GM19099 (cell line): Measurements from ENCODE around the gene MRPS7.

Source experiments
- POLR2A ChIP-seq: IDR thresholded peaks from 3 replicates; pipeline ENCODE4 v1.6.1; 2011; ENCODE audit warnings: low read depth; ENCODE audit not compliant: insufficient read length; ENCODE audit errors: extremely low read depth

MRPS7 gene

DNA sequence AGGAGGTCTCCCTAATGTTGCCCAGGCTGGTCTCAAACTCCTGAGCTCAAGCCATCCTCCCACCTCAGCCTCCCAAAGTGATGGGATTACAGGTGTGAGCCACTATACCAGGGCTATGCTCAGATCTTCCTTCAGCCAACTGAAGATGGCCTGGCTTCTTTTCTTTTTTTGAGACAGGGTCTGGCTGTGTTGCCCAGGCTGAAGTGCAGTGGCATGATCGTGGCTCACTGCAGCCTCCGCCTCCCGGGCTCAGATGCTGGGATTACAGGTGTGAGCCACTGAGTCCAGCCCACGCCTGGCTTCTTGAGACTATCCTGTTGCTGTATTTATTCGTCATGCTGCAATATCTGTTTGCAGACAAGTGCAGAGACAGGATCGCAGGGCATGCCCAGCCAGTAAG is 23.4 kb downstream of the MRPS7 start:
- no peak for TF ChIP-seq POLR2A

DNA sequence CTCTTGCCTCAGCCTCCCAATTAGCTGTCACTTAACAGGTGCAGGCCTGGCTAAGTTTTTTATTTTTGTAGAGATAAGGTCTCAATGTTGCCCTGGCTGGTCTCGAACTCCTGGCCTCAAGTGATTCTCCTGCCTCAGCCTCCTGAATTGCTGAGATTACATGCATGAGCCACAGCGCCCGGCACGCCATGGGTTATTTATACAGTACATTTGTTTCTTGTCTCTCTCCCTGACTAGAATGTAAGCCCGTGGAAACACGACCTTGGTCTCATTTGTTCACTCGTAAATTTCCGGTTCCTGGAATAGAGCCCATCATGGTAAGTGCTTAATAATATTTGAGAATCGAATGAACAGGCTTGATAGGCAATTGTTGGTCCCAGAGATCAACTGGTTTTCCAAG is 25.5 kb downstream of the MRPS7 start:
- TF ChIP-seq POLR2A, result no peak

DNA sequence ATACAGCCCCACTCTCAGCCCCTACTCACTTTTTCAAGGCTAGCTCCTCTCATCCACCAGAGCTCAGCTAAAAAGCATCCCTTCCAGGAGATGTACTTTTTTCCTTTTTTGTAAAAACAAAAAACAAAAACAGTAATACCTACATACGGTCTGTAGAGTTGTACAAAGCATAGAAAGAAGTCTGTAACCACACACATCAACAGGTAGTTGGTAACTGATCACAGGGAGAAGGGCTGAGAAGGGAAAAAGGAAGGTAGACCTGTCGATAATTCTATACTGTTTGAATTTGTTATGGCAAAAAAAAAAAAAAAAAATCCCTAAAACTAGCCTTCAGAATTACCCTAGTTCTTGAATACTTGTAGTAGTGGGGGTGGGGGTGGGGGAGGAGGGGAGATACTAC is 26.7 kb downstream of the MRPS7 start:
- no peak for TF ChIP-seq POLR2A

DNA sequence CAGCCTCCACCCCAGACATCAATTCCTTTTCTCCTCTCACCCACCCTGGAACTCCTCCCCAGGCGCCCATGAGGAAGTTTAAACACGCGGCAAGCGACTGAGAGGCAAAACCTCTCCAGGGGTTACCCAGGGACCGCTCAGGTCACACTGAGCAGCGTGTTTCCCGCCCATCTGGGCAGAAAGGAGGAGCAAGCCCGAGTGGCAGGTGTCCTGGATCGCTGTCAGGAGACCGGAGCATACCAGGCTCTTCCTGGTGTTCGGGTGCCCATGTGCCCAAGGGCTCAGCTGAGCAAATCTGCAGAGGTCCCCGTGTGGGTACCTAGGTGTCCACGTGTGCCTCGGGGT is 27.1 kb downstream of the MRPS7 start:
- TF ChIP-seq POLR2A, result no peak

DNA sequence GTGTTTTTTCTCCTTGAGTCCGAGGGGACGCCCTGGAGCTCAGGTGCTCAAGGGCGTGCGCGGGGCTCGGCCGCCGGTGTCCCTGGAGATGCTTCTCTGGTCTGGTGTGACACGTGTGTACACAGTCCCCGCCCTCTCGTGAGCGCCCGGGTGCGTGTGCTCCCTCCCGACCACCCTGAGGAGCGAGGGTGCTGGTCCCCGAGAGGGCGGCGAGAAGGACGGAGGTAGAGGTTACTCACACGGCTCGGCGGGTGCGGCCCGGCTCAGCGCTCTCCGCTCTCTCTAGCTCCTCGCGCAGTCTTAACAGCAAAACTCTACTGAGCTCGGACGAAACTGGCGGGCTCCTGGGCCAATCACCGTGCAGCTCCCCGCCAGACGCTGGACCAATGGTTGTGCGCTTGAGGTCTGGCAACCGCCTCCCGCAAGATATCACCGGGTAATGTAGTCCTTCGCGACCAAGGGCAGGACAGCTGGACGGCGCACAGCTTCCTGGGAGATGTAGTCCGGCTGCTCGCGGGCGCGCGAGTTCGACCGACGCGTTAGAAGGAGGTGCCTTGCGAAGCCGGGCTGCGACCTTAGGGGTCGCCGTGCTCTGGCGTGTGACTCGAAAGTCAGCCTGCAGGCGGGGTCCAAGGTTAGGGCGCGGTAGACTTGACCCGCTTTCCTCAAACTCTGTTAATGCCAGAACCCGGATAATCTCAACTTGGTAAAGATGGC is 27.6 kb downstream of the MRPS7 start, which contains the start of gene SLC25A19:
TSS of gene SLC25A19 (minus strand) at position 319 of the 717 bp plus-strand sequence. CDS start 2,669 bp downstream, outside the sequence.
- peak; percentile 89 for TF ChIP-seq POLR2A

DNA sequence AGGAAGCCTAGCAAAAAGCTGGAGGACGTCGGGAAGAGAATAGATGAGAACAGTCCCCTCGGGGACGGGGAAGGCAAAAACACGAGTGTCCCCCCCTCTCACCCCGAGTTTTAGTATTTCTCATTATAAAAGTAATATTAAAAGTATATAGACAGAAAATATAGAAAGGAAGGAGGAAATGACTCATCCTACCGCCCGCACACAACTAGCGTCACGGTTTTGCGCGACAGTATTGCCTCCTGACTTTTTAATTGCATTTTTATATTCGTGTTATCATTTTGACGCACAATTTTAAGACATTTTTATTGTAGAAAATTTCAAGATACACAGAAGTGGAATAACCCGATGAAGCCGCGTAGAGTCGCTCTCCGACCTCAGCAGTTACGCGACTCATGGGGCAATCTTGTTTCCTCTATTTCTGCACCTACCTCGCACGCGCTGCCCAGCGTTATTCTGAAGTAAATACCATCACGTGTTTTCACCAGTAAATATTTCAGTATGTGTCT is 28.2 kb downstream of the MRPS7 start:
- TF ChIP-seq POLR2A, result no peak

DNA sequence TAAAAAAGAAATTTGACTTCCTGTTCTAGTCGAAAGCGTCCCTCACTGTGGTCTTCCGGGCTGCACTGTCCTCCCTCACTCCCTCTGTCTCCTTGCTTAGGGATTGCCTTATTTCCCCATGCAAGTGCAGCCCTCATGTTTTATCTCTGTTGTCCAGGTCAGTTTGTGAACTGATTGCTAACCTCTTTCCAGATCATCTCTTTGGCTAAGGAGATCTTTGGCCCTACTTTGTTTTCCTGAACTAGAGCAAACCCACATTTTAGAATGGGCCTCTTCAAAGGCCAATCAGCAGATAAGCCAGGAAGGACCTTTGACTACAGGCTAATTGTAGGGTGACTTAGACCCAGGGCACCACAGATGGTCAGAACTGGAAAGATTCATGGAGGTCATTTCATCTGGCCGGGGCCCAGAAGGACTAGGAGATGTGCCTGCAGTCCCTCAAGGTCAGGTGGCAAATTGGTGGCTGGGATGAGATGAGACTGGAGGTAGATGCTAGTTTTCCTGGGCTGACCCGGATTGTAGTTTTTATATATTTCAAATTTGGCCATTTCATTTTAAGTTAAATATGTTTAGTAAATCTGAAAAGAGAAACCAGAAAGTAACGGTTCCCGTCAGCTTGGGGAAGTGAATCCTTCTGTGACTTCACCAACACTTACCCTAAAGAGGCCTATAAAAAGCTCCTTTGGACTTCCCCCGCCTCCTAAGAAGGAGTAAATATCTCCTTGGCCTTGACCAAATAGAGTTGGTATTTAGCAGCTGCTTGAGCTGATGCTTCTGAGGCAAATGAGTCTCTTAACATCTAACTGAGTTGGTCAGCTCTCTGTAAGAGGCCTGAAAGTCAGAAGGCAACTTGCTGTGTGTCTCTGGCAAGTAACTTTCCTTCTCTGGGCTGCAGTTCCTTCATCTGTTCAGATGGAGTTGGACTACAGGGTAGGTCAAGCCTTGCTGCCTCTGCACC is 33.8 kb downstream of the MRPS7 start:
- peak; percentile 78 for TF ChIP-seq POLR2A

DNA sequence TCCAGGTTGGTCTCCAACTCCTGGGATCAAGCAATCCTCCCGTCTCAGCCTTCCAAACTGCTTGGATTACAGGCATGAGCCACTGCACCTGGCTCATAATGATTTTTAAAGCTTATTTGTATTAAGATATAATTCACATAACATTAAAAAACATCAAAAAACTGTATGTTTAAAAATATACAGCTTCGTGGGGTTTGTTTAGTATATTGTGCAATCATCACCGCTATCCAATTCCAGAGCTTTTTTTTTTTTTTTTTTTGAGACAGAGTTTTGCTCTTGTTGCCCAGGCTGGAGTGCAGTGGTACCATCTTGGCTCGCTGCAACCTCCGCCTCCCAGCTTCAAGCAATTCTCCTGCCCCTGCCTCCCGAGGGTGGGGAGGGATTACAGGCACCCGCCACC is 38.6 kb downstream of the MRPS7 start:
- no peak for TF ChIP-seq POLR2A

DNA sequence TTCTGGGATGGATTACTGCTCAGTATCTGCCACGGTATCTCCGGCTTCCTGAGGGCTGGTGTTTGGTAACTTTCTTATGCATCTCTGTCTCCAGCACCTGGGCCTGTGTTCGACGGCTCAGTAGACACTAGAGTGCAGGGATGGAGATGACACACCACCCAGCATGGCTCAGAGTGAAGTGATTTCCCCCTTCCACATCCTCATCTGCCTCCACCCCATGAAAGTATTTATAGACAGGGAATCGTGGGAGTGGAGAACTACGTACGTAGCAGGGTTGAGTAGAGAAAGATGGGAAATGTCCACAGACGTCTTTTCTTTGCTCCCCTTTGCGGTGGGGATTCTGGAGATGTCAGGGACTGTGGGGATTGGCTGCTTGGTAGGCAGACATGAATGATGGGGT is 39.4 kb downstream of the MRPS7 start:
- no peak for TF ChIP-seq POLR2A

DNA sequence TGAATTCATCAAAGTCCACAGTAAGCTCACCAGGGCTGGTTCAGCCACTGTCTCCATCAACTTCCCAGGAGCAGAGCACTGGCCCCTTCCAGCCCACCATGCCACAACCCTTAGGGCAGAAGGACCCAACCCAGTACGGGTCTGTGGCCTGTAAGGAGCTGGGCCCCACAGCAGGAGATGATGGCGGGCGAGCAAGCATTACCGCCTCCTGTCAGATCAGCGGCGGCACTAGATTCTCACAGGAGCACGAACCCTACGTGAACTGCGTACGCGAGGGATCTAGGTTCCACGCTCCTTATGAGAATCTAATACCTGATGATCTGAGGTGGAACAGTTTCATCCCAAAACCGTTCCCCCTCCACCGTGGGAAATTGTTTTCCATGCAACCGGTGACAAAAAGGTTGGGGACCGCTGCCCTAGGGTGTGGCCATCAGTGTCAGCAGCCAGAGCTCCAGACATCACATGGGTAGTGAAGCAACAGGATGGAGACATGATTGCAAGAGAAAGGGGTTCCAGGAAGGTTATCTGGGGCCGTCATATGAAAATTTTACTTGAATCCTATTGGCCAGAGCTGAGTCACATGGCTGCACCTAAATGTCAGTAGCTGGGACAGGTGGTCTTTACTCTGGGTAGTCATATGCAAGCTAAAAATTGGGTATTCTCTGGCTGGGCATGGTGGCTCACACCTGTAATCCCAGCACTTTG is 40.0 kb downstream of the MRPS7 start:
- TF ChIP-seq POLR2A, result no peak

DNA sequence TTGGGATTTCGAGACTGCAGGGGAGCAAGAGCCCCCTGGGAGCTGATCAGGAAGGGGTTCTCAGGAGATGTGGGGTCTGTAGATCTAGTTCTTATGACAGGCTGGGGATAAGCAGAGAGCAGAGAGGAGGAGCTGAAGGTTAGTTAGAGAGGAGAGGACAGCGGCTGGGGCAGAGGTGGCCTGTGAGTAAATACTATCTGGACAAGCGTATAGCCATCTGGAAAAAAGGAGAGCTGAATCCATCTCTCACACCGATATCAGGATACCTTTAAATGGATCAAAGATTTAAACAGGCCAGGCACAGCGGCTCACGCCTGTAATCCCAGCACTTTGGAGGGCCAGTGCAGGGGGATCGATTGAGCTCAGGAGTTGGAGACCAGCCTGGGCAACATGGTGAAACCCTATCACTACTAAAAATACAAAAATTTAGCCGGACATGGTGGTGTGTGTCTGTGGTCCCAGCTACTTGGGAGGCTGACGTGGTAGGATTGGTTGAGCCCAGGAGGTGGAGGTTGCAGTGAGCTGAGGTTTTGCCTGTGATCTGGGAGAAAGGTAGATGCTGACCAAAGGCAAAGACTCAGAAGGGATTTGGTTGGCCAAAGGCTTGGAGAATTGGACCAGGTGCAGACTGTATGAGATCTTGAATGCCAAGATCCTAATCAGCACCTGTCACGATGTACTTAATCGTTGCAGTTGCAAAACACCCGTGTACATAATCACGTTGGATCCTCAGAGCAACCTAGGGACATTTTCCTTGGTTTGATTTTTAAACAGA is 46.5 kb downstream of the MRPS7 start:
- no peak for TF ChIP-seq POLR2A

DNA sequence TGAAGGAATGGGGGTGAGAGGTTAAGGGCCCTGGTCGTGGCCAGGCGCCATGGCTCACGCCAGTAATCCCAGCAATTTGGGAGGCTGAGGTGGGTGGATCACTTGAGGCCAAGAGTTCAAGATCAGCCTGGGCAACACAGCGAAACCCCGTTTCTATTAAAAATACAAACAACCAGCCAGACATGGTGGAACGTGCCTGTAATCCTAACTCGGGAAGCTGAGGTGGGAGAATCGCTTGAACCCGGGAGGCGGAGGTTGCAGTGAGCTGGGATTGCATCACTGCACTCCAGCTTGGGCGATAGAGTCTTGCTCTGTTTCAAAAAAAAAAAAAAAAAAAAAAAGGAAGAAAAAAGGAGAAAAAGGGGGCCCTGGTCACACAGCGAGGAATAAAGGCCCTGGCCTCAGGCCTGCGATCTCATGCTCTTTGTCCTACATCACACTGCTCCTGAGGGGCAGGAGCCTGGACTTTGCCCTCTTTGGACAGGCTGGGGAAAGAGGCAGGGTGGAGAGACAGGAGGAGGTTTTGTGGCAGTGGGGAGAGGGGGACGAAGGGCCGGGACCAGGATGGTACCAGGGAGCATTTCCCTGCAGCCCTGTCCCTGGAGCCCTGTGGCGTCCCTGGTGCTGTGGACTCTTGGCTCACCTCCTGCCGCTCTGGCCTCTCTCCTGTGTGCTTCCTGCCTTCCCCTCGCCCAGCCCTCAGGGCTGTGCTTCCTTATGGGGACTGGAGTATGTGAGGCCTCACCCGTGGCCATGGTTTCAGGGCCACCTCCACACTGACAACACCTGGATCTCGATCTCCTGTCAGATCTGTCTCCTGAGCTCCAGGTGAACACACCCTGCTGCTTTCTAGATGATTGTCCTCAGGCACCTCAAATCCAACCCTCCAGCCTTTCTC is 47.3 kb downstream of the MRPS7 start:
- TF ChIP-seq POLR2A, result no peak

DNA sequence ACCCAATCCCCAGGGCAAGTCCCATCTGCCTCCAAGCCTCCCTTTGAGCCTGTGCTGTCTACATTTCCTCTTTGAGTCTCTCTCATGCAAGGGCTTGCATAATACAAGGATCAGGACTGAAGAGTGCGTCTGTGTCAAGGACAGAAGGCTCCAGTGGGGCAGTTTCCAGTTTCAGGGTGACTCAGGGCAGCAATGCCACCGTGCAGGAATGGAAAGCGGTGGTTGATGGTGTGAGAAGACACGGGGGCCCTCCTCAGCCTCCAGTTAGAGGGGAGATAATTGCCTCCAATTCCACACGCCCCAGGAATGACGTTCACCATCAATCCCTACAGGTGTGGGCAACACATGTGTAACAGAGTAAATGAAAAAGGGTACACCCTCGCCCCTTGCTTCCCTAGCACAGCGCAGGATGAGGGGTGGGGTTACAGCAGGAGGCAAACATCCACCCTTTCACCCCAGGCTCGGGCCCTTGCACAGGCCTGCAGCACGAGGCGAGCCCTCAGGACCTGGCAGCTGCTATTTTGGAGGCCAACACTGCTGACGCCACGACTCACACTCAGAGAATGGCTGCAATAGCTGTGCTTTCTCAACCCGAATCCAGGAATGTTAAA is 52.4 kb downstream of the MRPS7 start:
- no peak for TF ChIP-seq POLR2A
